B cell (primary cell): ENCODE measurements around the gene RFT1. TPM values are rescaled to one million over a fixed set of nuclear protein-coding genes. Genes with fewer than 3 reads are reported as not detected.
"Not testable (repeated sequence)": the region's sequence is repeated elsewhere in the genome, so short reads cannot be mapped to it uniquely, and the experiment has no call there.

Source experiments
- ATAC-seq: fragments of 200-7000 bp; cut with Tn5 transposase; one replicate; pipeline ENCODE4 v1.10.0; 2021; ENCODE audit warnings: low read depth, mild to moderate bottlenecking, moderate number of reproducible peaks, moderate library complexity
- CTCF ChIA-PET: fragments of 350-600 bp; sonication (Branson Sonifier 250); formaldehyde crosslinking; loops from one replicate; lab custom pipeline; 2021; ENCODE audit warnings: antibody characterized with exemption, inconsistent platforms; lab: Charles Lee
- POLR2A ChIA-PET: fragments of 350-600 bp; sonication (Branson Sonifier 250); formaldehyde crosslinking; loops from one replicate; lab custom pipeline; 2021; ENCODE audit warnings: antibody characterized with exemption; lab: Charles Lee
- DNase-seq: peaks from one replicate; pipeline ENCODE4 v3.0.0; 2013
- H2AFZ ChIP-seq: 2 replicates; pipeline ENCODE4 v1.6.1; 2012; ENCODE audit warnings: mild to moderate bottlenecking, low read depth, low read length; ENCODE audit not compliant: insufficient read depth, poor library complexity, severe bottlenecking
- H3K27ac ChIP-seq, 2 donors: 1 replicate in 1 of 2; 2 replicates in 1 of 2; pipeline ENCODE4 v1.5.1; 2012 to 2013; ENCODE audit warnings: low read length in 2 of 2, mild to moderate bottlenecking in 2 of 2, moderate library complexity in 1 of 2
- H3K27me3 ChIP-seq, 4 experiments: fragments of 200-600 bp in 1 of 4; sonication (generic) in 1 of 4; replicated peaks in 1 of 4; 1 replicate in 2 of 4; 2 replicates in 2 of 4; pipeline versions ENCODE4 v1.6.1 to v1.7.0; 2013 to 2016; ENCODE audit warnings: low read length in 3 of 4, mild to moderate bottlenecking in 2 of 4, mixed read lengths in 1 of 4, moderate library complexity in 1 of 4; ENCODE audit not compliant: insufficient read depth in 4 of 4, control insufficient read depth in 3 of 4; ENCODE audit errors: control extremely low read depth in 1 of 4
- H3K36me3 ChIP-seq, 2 experiments: replicated peaks in 1 of 2; 1 replicate in 1 of 2; 2 replicates in 1 of 2; pipeline versions ENCODE4 v1.6.1 to v1.7.1; 2013; ENCODE audit warnings: low read length in 1 of 2; ENCODE audit not compliant: insufficient read depth in 2 of 2, control insufficient read depth in 1 of 2; ENCODE audit errors: control extremely low read depth in 1 of 2, extremely low read depth in 1 of 2
- H3K4me1 ChIP-seq, 2 donors: fragments of 200-600 bp in 1 of 2; sonication (generic) in 1 of 2; 1 replicate in 1 of 2; 2 replicates in 1 of 2; pipeline versions ENCODE4 v1.5.1 to v1.6.1; 2013 to 2017; ENCODE audit warnings: low read length in 2 of 2; ENCODE audit not compliant: control insufficient read depth in 2 of 2, insufficient read depth in 2 of 2
- H3K4me2 ChIP-seq: replicated peaks from 2 replicates; pipeline ENCODE3; 2012; ENCODE audit warnings: mild to moderate bottlenecking, low read depth, low read length; ENCODE audit not compliant: poor library complexity, severe bottlenecking
- H3K4me3 ChIP-seq, 5 experiments: fragments of 200-600 bp in 1 of 5; sonication (generic) in 1 of 5; 1 replicate in 3 of 5; 2 replicates in 2 of 5; pipeline versions ENCODE4 v1.5.1 to v1.7.0; 2011 to 2016; ENCODE audit warnings: low read length in 4 of 5, mild to moderate bottlenecking in 4 of 5, low read depth in 2 of 5, control low read depth in 1 of 5, moderate library complexity in 1 of 5; ENCODE audit not compliant: insufficient read depth in 1 of 5; ENCODE audit errors: control extremely low read depth in 1 of 5, extremely low read depth in 1 of 5
- H3K79me2 ChIP-seq: fragments of 200-600 bp; sonication (generic); one replicate; pipeline ENCODE4 v1.6.0; 2016; ENCODE audit warnings: low read length; ENCODE audit not compliant: control insufficient read depth, insufficient read depth
- H3K9ac ChIP-seq: fragments of 200-600 bp; sonication (generic); 2 replicates; pipeline ENCODE4 v1.6.1; 2017; ENCODE audit warnings: mild to moderate bottlenecking, low read length, moderate library complexity
- H3K9me3 ChIP-seq, 3 donors: one replicate each; pipeline versions ENCODE4 v1.6.1 to v1.7.1; 2013; ENCODE audit warnings: low read length in 2 of 3; ENCODE audit not compliant: control insufficient read depth in 2 of 3, insufficient read depth in 1 of 3; ENCODE audit errors: control extremely low read depth in 1 of 3
- H4K20me1 ChIP-seq: 2 replicates; pipeline ENCODE4 v1.6.0; 2012; ENCODE audit warnings: mild to moderate bottlenecking, low read length; ENCODE audit not compliant: insufficient read depth, control insufficient read depth, poor library complexity, severe bottlenecking
- H3K27ac Mint-ChIP-seq: one replicate; pipeline ENCODE4 v1.8.0; 2021; ENCODE audit warnings: mixed read lengths
- H3K27me3 Mint-ChIP-seq: one replicate; pipeline ENCODE4 v1.8.0; 2021; ENCODE audit warnings: mixed read lengths
- H3K4me1 Mint-ChIP-seq: one replicate; pipeline ENCODE4 v1.8.0; 2021; ENCODE audit warnings: mixed read lengths
- H3K4me3 Mint-ChIP-seq: one replicate; pipeline ENCODE4 v1.8.0; 2021; ENCODE audit warnings: mixed read lengths
- H3K9me3 Mint-ChIP-seq: one replicate; pipeline ENCODE4 v1.8.0; 2022; ENCODE audit warnings: mixed read lengths; ENCODE audit not compliant: insufficient read depth
- CTCF ChIP-seq: fragments of 200-600 bp; IDR thresholded peaks from one replicate; pipeline ENCODE4 v1.8.0; 2022; ENCODE audit warnings: antibody characterized with exemption, mild to moderate bottlenecking
- EZH2 ChIP-seq: IDR thresholded peaks from 2 replicates; pipeline ENCODE4 v1.6.1; 2012; ENCODE audit warnings: borderline replicate concordance, low read depth, mild to moderate bottlenecking, moderate library complexity, low read length; ENCODE audit not compliant: insufficient read depth, poor library complexity, severe bottlenecking
- WGBS: methylation state at CpG from one replicate; pipeline ENCODE4 v1.1.5; 2013; ENCODE audit warnings: missing lambda C conversion rate; ENCODE audit not compliant: insufficient coverage; 5-methylcytosine and 5-hydroxymethylcytosine counted together
- intact Hi-C: fragments of 100-400 bp; cut with micrococcal nuclease; formaldehyde crosslinking; loops from one replicate; pipeline ENCODE4 v1.10.0; 2022
- polyA plus RNA-seq: library from polyadenylated mRNA; depleted of rRNA; stranded (reverse); fragments of >200 nt; gene quantifications from 2 replicates; pipeline ENCODE4 v1.2.3, GENCODE V29; 2012
- total RNA-seq, 2 donors: library from RNA; stranded (reverse); fragments of 120-200 nt in 1 of 2; gene quantifications; 1 replicate in 1 of 2; 2 replicates in 1 of 2; pipeline versions ENCODE4 v1.2.3 to v1.2.4, GENCODE V29; 2013 to 2022

Gene RFT1
- total and polyA plus RNA-seq, 2 donors (not counting 1 experiment from before 2014, with no cell fraction given), result 12.1 to 28.9 TPM

- no peak overlapping the region for H3K27ac ChIP-seq
- no peak overlapping the region for H3K4me3 ChIP-seq
- intact Hi-C loops, result no loop called here
- no peaks in the 10 kb centered on the region for H3K9me3 ChIP-seq
- H3K27ac Mint-ChIP-seq, result no peak overlapping the region
- H3K4me3 Mint-ChIP-seq, result no peak overlapping the region
- ATAC-seq, result no peak
- H3K4me1 ChIP-seq, result no peaks in the 10 kb centered on the region
- no peaks in the 10 kb centered on the region for H4K20me1 ChIP-seq
- H3K4me1 Mint-ChIP-seq, result no peaks in the 10 kb centered on the region
- WGBS, result no CpG with 5 or more reads among the region's 2 CpGs
- no peaks in the 10 kb centered on the region for H3K79me2 ChIP-seq
- H3K9me3 Mint-ChIP-seq, result no peaks in the 10 kb centered on the region
- peaks cover 23% of the 10 kb centered on the region for H3K27me3 Mint-ChIP-seq
- POLR2A ChIA-PET, result no interaction called here
- CTCF ChIA-PET, result interaction anchor here (0.8 to 1.0 kb wide), 2 partner anchors 8 to 168 kb away, joined by 3 read pairs; no protein-coding TSS in a partner anchor
- no peak overlapping the region for H3K4me2 ChIP-seq
- peaks cover 0 to 12% (median 1%) of the 10 kb centered on the region in 4 experiments for H3K27me3 ChIP-seq
- H2AFZ ChIP-seq, result no peak overlapping the region
- no peaks in the 10 kb centered on the region for H3K36me3 ChIP-seq
- no peak for DNase-seq
- no peak overlapping the region for H3K9ac ChIP-seq
- TF ChIP-seq EZH2 (no peak), CTCF (no peak)
Observed at GRCh38 chr3:53062905-53063304, 67.3 kb downstream of the RFT1 start.

DNA sequence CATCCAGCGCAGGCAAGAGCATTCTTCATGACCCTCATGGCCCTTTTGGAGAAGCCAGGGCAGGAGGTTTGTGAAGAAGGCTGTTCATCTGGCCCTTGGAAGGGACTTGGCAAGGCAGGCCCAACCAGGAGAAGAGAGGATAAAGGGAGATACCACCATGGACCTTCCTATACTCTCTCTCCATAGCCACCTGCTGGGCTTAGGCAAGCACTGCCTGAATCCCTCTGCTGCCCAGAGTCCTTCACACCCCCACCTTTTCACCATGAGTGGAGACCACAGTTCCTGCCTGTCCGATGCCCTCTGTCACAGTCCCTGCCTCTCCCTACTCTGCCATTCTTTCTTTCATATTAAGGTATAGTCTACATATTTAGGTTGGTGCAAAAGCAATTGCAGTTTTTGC lies 73.8 kb downstream of the RFT1 start:
- no peaks in the 10 kb centered on the region for H3K4me1 Mint-ChIP-seq
- no peak overlapping the region for H3K4me2 ChIP-seq
- ChIA-PET CTCF (interaction anchor here (0.6 to 1.9 kb wide), 3 partner anchors 10 to 122 kb away, joined by 3 to 5 read pairs (median 5); partner anchors contain the start of gene SFMBT1), POLR2A (no interaction called here)
- no peak overlapping the region for H3K9ac ChIP-seq
- no peaks in the 10 kb centered on the region for H3K79me2 ChIP-seq
- no peak for TF ChIP-seq CTCF
- TF ChIP-seq EZH2, result no peak
- H3K27me3 Mint-ChIP-seq, result peaks cover 4% of the 10 kb centered on the region
- H2AFZ ChIP-seq, result no peak overlapping the region
- ATAC-seq, result no peak
- no peaks in the 10 kb centered on the region for H3K9me3 ChIP-seq
- no peaks in the 10 kb centered on the region for H3K9me3 Mint-ChIP-seq
- H3K27me3 ChIP-seq, result no peaks in the 10 kb centered on the region
- DNase-seq, result no peak
- no peak overlapping the region for H3K4me3 ChIP-seq
- no peaks in the 10 kb centered on the region for H3K36me3 ChIP-seq
- WGBS, result 100% methylated on average over 1 of the region's 2 CpGs
- H3K27ac Mint-ChIP-seq, result no peak overlapping the region
- no peaks in the 10 kb centered on the region for H4K20me1 ChIP-seq
- intact Hi-C loops, result no loop called here
- H3K27ac ChIP-seq, result no peak overlapping the region
- no peak overlapping the region for H3K4me3 Mint-ChIP-seq
- no peaks in the 10 kb centered on the region for H3K4me1 ChIP-seq

GRCh38 chr3:53054233-53054632 lies 76.0 kb downstream of the RFT1 start:
- ATAC-seq, H3K4me1 Mint-ChIP-seq, intact Hi-C loops: not testable (repeated sequence)

More at GRCh38 chr3:53054233-53054632, 76.0 kb downstream of the RFT1 start:
- H3K79me2 ChIP-seq, H3K9me3 Mint-ChIP-seq, H4K20me1 ChIP-seq, H3K27ac ChIP-seq, H3K4me2 ChIP-seq, H3K9me3 ChIP-seq, POLR2A ChIA-PET, H2AFZ ChIP-seq, H3K27ac Mint-ChIP-seq, H3K36me3 ChIP-seq, H3K27me3 ChIP-seq, DNase-seq, H3K4me3 ChIP-seq, H3K4me1 ChIP-seq, H3K4me3 Mint-ChIP-seq, H3K27me3 Mint-ChIP-seq, H3K9ac ChIP-seq: not testable (repeated sequence)
- CTCF ChIA-PET, result interaction anchor here (0.7 kb wide), 2 partner anchors 10 to 43 kb away, joined by 3 to 4 read pairs; no protein-coding TSS in a partner anchor
- WGBS, result 97% methylated on average over 3 of the region's 7 CpGs
